SK-MEL-5 (cell line): ENCODE measurements around the gene OAF. TPM values are rescaled to one million over a fixed set of nuclear protein-coding genes. Genes with fewer than 3 reads are reported as not detected.

ENCODE experiments used
- DNase-seq: peaks from one replicate; pipeline ENCODE4 v3.0.0-alpha.2; 2016; ENCODE audit warnings: low read depth, low spot score
- in situ Hi-C: cut with HindIII; loops from 2 replicates; pipeline ENCODE4 v1.10.0; 2016; ENCODE audit warnings: low sequenced_read_pairs, high pct_unique_total_duplicates, low pct_unique_long_range_greater_than_20kb
- total RNA-seq: library from RNA; depleted of rRNA; stranded (reverse); fragments of >200 nt; shearing (Covaris generic); gene quantifications from 2 replicates; pipeline ENCODE4 v1.2.3, GENCODE V29; 2014

Gene OAF
- total RNA-seq, 1 experiment from 2014 or later = 82.5 TPM

GRCh38 chr11:120181376-120181975 lies 29.4 kb upstream of the OAF start:
- in situ Hi-C loops = no loop called here
- DNase-seq = no peak

- DNase-seq = no peak
- in situ Hi-C loops = no loop called here
These were observed 28.5 kb upstream of the OAF start for GRCh38 chr11:120182372-120182771.

GRCh38 chr11:120182790-120183491 lies 27.9 kb upstream of the OAF start:
- DNase-seq = peak; percentile 71
- in situ Hi-C loops = no loop called here

- no peak for DNase-seq
- in situ Hi-C loops = no loop called here
These were observed 27.1 kb upstream of the OAF start for GRCh38 chr11:120183701-120184141.

GRCh38 chr11:120184371-120184945 lies 26.4 kb upstream of the OAF start:
- DNase-seq = peak; percentile 15
- in situ Hi-C loops = no loop called here

GRCh38 chr11:120184946-120185705 lies 25.7 kb upstream of the OAF start:
- no peak for DNase-seq
- in situ Hi-C loops = no loop called here

GRCh38 chr11:120185706-120186455 lies 25.0 kb upstream of the OAF start:
- in situ Hi-C loops = no loop called here
- no peak for DNase-seq

- in situ Hi-C loops = no loop called here
- DNase-seq = no peak
These were observed 24.4 kb upstream of the OAF start for GRCh38 chr11:120186456-120186773.

- in situ Hi-C loops = no loop called here
- no peak for DNase-seq
These were observed 23.8 kb upstream of the OAF start for GRCh38 chr11:120186774-120187591.

- no peak for DNase-seq
- in situ Hi-C loops = no loop called here
These were observed 22.5 kb upstream of the OAF start for GRCh38 chr11:120188371-120188770.

GRCh38 chr11:120188811-120189455 lies 21.9 kb upstream of the OAF start:
- DNase-seq = no peak
- in situ Hi-C loops = no loop called here

- in situ Hi-C loops = no loop called here
These were observed 19.8 kb upstream of the OAF start for GRCh38 chr11:120191058-120191457.

GRCh38 chr11:120192831-120193625 lies 17.8 kb upstream of the OAF start:
- in situ Hi-C loops = no loop called here
- DNase-seq = no peak

More at GRCh38 chr11:120191058-120191457, 19.8 kb upstream of the OAF start:
- DNase-seq = no peak

- DNase-seq = no peak
- in situ Hi-C loops = no loop called here
These were observed 16.7 kb upstream of the OAF start for GRCh38 chr11:120194166-120194565.

GRCh38 chr11:120195601-120196320 lies 15.1 kb upstream of the OAF start:
- no peak for DNase-seq
- in situ Hi-C loops = no loop called here
